22Rv1 (cell line): ENCODE measurements around the gene ZNF25.

Source experiments
- CTCF ChIP-seq: fragments of 450-650 bp; IDR thresholded peaks from 2 replicates; pipeline ENCODE4 v1.5.1; 2017; ENCODE audit warnings: mild to moderate bottlenecking
- ZFX ChIP-seq: fragments of 450-650 bp; IDR thresholded peaks from 2 replicates; pipeline ENCODE4 v1.6.1; 2017; ENCODE audit warnings: antibody characterized with exemption, borderline replicate concordance

GRCh38 chr10:37991655-37992054, 15.2 kb upstream of the ZNF25 start:
- TF ChIP-seq CTCF: no peak
- no peak for TF ChIP-seq ZFX
